Peyer's patch (tissue), 4 donors: Measurements from ENCODE around the gene PDE11A.

ENCODE experiments used
- POLR2A ChIP-seq, 2 donors: fragments of 450-650 bp; IDR thresholded peaks; one replicate each; pipeline ENCODE4 v1.5.1; 2017; ENCODE audit warnings: antibody characterized with exemption in 2 of 2, mild to moderate bottlenecking in 2 of 2, moderate library complexity in 2 of 2
- TF ChIP-seq, protein P1 (sequence below), 6 experiments: fragments of 450-650 bp in 4 of 6; fragments of 200-600 bp in 2 of 6; sonication (generic) in 1 of 6; IDR thresholded peaks; one replicate each; pipeline ENCODE4 v1.5.1; 2017 to 2019; ENCODE audit warnings: antibody characterized with exemption in 6 of 6, mild to moderate bottlenecking in 3 of 6, moderate library complexity in 1 of 6

DNA sequence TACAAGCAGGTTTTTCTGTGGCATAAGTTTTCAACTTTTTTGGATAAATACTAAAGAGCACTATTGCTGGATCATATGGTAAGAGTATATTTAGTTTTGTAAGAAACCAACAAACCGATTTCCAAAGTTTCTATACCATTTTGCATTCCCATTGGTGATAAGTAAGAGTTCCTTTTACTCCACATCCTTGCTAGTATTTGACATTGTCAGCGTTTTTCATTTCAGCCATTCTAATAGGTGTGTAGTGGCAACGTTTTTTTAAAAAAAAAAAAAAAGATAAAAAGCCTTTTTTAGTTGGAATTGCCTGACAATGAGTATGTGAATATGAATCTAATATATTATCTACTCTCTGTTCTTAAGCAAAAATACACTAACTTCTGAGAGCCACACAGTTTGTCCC, 494.1 kb downstream of the PDE11A start:
- TF ChIP-seq, protein P1, sequence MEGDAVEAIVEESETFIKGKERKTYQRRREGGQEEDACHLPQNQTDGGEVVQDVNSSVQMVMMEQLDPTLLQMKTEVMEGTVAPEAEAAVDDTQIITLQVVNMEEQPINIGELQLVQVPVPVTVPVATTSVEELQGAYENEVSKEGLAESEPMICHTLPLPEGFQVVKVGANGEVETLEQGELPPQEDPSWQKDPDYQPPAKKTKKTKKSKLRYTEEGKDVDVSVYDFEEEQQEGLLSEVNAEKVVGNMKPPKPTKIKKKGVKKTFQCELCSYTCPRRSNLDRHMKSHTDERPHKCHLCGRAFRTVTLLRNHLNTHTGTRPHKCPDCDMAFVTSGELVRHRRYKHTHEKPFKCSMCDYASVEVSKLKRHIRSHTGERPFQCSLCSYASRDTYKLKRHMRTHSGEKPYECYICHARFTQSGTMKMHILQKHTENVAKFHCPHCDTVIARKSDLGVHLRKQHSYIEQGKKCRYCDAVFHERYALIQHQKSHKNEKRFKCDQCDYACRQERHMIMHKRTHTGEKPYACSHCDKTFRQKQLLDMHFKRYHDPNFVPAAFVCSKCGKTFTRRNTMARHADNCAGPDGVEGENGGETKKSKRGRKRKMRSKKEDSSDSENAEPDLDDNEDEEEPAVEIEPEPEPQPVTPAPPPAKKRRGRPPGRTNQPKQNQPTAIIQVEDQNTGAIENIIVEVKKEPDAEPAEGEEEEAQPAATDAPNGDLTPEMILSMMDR (IDR thresholded peaks at IDR 0.05) = no peak
- TF ChIP-seq POLR2A (IDR thresholded peaks at IDR 0.05) = no peak
